CD1c-positive myeloid dendritic cell (primary cell): Measurements from ENCODE around the gene NPIPB6.
"Not testable (repeated sequence)": the region's sequence is repeated elsewhere in the genome, so short reads cannot be mapped to it uniquely, and the experiment has no call there.

Experiments used
- DNase-seq: peaks from one replicate; pipeline ENCODE4 v3.0.0-alpha.2; 2016; ENCODE audit errors: extremely low spot score

Gene NPIPB6

DNA sequence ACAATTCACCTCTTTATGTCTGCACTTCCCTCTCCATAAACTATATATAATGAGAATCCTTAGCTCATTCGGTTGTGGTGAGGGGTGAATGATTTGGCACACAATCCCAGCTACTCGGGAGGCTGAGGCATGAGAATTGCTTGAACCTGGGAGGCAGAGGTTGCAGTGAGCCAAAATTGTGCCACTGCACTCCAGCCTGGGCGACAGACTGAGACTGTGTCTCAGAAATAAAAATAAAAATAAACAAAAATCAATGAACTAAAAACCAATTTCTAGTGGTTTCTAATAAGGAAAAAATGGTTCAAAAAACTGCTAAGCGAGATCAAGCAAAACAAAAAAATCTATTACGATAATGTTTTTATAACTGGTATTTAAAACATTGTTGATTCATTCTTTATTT, at the start of gene NPIPB6:
NPIPB6 (minus strand) TSS at position 101 of the 400 bp plus-strand sequence. CDS start 686 bp downstream, outside the sequence.
- not testable (repeated sequence) for DNase-seq

DNA sequence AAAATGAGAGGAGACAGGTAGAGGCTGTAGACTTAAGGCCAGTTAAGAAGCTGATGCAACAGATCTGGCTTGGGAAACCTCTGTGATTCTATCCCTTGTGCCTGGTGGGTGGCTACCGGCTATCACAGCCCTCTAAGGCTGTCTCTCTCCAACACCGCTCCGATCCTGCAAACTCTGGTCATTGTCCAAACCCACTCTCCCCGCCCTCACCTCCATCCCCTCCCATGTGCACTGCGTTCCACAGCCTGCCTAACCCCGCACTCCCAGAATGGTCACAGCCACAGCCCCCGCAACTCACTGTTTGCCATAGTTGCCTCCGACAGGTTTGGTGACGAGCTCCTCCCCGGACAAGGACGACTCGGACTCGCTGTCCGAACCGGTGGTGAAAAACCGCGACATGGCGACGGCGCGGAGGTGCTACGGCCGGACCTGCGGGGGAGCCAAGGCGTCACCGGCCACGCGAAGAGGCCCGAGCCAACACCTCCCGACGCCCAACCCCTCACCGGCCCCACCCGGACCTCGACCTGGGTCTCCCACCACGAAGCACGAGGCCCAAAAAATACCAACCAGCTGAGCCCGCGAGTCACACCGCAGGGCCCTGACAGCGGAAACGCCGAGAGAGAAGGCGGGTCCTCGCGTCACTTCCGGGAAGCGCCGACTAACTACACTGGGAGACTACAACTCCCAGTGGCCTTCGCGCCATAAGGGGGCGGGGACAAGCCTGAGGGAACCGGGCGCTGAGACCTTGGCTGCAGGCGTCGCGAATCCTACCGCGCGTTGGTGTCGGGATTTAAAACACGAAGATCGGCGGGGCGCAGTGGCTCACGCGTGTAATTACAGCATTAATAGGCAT, 40.1 kb upstream of the NPIPB6 start, which contains the start of gene EIF3CL:
EIF3CL (minus strand) TSS at position 622 of the 853 bp plus-strand sequence; CDS start at position 399, 223 bp downstream.
- DNase-seq: not testable (repeated sequence)

DNA sequence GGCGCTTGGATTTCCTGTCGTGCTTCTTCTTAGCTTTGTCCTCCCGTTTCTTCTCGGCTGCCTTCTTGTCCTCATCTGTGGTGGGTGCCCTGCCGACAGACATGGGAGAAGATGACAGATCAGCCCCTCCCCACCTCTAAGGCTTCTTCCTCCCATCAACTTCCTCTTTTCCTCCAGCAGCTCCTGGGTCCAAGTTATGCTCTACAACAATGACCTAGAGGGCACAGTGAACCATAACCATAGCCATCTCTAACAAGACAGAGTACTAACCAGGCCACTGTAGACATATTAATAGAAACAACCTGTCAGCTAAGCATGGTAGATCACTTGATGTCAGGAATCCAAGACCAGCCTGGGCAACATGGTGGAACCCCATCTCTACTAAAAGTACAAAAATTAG, 28.7 kb upstream of the NPIPB6 start:
- not testable (repeated sequence) for DNase-seq

DNA sequence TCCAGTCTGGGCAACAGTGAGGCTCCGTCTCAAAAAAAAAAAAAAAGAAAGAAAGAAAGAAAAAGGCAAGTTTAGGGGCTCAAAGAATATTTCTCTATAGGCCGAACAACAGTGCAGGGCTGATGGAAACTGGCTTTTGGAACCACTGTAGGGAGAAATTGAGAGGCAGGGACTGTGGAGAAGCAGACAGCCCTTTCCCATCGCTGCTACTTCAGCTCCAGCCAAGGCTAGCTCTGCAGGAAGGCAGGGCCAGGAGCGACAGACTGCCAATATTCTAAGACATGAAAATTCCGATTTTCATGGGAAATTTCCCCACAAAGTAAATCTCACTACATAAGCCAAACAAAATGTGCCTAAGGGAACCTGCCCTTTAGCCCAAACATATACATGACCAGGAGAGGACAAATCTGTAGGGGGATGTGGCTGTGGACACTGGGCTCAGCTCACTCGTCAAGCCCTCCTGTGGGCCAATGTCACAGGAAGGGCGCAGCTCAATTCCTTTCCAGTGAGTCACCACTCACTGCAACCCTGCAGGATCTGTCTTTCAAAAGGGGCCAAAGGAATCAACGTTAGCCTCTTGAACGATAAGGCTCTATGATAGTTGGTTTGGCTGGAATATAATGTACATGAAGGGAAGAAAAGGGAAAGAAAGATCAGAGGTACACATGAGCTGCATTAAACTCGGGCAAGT, 19.0 kb upstream of the NPIPB6 start:
- not testable (repeated sequence) for DNase-seq

DNA sequence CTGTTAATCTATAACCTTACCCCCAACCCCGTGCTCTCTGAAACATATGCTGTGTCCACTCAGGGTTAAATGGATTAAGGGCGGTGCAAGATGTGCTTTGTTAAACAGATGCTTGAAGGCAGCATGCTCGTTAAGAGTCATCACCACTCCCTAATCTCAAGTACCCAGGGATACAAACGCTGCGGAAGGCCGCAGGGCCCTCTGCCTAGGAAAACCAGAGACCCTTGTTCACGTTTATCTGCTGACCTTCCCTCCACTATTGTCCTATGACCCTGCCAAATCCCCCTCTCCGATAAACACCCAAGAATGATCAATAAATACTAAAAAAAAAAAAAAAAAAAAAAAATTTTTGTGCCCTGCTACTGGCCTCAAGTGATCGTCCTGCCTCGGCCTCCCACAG, 14.5 kb upstream of the NPIPB6 start:
- not testable (repeated sequence) for DNase-seq

DNA sequence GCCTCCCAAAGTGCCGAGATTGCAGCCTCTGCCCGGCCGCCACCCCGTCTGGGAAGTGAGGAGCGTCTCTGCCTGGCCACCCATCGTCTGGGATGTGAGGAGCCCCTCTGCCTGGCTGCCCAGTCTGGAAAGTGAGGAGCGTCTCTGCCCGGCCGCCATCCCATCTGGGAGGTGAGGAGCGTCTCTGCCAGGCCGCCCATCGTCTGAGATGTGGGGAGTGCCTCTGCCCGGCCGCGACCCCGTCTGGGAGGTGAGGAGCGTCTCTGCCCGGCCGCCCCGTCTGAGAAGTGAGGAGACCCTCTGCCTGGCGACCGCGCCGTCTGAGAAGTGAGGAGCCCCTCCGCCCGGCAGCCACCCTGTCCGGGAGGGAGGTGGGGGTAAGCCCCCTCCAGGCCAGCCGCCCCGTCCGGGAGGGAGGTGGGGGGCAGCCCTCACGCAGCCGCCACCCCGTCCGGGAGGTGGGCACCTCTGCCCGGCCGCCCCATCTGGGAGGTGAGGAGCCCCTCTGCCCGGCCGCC, 13.9 kb upstream of the NPIPB6 start:
- not testable (repeated sequence) for DNase-seq

DNA sequence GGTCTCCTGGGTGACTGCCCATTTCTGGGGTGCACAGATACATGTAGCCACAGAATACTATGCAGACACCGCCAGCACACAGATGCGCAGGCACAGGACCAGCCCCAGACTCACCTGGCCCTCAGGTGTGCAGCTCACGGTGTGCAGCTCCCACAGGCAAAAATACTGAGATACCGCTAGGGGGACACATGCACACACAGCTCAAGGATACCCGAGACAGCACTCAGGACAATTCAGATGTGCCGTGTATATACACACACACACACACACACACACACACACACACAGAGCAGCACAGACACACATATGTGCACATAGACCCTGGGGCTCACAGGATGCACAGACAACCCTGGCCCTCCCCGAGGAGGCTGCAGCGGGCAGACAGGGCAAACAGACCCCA, 11.8 kb upstream of the NPIPB6 start:
- DNase-seq: not testable (repeated sequence)

DNA sequence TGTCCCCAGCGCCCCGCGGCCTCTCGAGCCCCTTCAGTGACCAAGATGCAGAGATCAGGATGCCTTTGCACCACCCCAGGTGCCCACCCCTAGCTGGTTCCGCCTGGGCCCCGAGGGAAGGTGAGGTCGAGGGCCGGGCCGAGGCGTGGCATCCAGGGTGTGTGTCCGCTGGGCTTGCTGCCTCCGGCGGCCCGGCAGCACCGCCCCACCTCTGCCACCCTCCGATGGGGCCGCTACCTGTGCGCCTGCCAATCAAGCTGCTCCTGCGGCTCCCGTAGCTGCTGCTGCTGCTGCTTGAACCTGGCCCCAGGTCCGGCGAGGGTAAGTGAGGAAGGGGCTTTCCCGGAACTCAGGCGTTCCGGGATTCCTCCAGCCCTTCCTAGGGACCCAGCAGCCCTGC, 11.0 kb upstream of the NPIPB6 start:
- DNase-seq: not testable (repeated sequence)

DNA sequence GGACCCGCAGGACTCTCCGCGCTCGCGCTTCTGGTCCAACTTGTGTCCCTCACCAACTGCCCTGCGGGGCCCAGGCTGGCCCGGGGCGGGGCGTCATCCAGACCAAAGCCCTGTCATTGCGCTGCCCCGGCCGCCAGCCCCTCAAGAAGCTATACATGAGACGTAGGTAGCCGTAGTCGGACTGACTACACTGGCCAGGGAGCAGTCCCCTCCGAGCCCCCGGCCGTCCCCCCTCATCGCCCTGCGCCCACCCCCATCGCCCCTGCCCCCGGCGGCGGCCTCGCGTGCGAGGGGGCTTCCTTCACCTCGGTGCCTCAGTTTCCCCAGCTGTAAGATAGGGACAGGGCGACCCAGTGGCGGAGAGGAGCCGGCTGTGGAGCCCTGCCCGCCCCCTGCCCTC, 4.6 kb upstream of the NPIPB6 start:
- DNase-seq: not testable (repeated sequence)

DNA sequence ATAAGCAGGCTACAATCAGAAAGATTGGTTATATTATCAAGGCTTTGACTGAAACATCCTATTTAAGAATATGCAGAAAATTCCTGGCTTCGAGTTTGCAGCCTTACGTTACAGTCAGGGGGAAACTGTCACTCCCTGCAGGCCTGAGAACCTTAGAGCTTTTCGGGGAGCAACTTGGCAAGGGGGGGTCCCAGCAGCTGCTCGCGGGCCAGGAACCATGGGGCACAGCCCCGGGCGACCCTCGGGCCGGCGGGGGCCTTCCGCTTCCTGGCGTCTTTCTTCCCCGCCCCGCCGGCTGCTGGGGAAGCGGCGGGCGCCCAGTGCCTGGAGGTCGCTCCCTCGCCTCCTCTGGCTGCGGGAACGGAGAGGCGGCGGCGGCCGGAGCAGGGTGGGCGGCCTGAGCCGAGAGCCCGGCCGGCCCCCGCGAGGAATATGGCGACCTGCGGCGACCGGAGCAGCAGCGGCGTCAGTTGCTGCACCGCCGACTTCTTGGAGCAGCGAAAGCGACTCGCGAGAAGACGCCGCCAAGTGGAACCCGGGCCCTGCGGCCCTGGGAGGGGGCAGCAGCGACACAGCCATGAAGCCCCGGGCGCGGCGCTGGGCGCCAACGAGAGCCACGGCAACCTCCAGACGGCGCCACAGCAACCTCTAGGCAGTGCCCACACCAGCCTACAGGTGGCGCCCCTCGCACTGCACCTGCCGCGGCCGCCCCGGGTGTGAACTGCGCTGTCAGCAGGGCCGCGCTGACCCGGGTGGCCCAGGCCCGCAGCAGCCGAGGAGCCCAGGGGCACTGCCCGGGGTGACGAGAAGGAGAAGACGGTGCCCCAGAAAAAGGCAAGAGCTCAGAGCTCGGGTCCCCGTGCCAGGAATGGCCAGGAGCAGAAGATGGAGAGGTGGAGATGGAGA, 1.2 kb upstream of the NPIPB6 start:
- DNase-seq: not testable (repeated sequence)

DNA sequence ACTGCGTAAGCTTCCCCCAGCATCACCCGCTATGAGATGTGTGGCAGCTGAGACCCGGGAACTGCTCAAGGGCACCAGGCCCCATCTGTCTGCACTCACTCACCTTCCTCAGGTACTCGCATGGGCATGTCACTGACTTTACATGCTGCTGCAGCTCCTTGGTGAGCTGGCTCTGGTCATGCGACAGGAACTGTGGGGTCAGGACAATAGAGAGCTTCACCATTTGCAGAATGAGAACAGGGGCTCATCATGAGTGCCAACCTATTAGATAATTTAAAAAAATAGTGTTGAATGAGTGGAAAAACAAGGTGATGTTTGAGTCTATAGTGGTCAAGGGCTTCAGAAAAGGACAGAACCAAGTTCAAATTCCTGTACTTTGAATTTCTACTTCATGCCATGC, 708 bp downstream of the NPIPB6 start:
- not testable (repeated sequence) for DNase-seq

DNA sequence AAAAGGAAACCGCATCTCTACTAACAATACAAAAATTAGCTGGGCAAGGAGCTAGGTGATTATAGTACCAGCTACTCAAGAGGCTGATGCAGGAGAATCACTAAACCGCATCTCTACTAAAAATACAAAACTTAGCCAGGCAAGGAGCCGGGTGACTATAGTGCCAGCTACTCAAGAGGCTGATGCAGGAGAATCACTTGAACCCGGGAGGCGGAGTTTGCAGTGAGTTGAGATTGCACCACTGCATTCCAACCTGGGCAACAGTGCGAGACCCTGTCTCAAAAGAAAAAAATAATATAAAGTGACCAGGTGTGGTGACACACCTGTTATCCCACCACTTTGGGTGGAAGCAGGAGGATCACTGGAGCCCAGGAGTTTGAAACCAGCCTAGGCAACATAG, 25.1 kb downstream of the NPIPB6 start:
- DNase-seq: not testable (repeated sequence)

DNA sequence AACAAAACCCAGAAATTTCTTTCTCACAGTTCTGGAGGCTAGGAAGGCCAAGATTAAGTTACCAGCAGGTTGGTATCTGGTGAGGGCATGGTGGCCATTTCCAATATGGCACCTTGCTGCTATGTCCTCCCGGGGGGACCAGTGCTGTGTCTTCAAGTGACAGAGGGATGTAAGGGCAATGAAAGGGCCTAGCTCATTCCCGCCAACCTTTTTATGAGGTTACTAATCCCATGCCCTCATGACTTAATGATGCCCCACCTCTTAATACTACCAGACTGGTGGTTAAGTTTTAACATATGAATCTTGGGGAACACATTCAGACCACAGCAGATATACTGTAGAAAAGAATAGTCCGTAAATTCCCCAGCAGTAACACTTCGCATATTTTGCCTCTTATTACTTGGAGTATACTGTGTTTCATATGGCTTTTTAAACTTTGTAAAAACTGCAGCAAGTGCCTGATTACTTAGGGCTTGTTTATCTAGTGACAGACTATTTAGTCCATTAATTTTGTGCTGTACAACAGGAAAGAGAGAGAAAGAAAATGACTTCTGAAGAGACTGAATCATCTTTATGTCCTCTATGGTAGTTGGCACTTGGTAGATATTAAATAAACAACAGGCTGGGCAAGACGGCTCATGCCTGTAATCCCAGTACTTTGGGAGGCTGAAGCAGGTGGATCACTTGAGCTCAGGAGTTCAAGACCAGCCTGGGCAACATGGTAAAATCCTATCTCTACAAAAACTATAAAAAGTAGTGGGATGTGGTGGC, 26.2 kb downstream of the NPIPB6 start:
- DNase-seq: not testable (repeated sequence)

DNA sequence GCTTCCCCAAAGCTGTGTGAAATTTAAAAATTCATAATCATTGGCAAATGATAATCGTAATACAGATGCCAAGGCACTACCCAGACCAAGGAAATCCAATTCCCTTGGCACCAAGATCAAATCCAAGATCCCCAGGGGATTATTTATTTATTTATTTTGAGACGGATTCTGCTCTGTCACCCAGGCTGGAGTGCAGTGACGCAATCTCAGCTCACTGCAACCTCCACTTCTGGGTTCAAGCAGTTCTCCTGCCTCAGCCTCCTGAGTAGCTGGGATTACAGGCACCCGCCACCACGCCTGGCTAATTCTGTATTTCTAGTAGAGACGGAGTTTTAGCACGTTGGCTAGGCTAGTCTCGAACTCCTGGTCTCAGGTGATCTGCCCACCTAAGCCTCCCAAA, 27.6 kb downstream of the NPIPB6 start:
- DNase-seq: not testable (repeated sequence)

DNA sequence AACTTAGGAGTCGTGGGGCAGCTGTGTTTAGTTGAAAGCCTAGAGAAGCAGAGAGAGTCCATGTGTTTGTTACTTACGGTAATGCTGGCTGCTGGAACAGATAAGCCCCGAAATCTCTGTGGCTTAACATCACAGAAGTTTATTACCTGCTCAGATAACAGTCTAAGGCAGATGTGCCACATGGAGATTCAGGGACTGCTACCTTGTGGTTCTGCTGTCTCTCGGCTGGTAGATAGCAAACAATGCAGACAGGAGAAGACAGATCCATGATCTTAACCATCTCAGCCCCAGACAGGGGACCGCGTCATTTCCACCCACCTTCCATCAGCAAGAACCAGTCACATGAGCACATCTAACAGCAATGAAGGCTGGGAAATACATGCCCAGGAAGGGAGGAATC, 30.7 kb downstream of the NPIPB6 start:
- not testable (repeated sequence) for DNase-seq

DNA sequence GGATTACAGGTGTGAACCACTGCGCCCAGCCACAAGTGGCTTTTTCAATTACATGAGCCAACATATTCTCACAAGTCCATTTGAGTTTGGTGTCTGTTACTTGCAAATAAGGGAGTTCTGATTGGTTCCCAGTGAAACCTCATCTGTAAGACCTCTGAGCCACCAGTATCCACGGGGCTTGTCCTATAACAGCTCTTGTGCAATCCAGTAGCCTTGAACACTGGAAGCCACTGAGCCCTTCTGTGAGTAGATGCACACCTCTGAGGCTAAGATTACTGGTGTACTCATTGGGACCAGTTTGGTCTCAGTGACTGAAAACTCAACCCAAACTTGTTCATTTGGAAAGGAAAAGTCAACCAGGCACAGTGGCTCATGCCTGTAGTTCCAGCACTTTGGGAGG, 32.3 kb downstream of the NPIPB6 start:
- not testable (repeated sequence) for DNase-seq

DNA sequence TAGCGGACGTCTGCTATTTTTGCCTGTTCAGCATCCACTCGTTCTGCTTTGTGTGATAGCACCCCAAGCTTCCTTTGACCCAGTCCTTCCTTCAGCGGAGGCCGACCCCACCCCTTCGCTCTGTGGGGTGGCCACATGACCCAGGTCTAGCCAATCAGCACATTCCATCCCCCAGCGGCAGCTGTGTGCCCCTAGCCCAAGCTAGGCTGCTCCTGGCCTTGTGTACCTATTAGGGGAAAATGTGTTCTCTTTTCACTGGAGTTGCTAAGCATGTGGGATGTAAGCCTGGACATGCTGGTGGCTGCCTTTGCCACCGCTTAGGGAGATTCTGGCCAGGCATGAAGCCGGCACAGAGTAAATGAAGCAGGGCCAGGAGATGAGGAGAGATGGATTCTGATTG, 33.1 kb downstream of the NPIPB6 start:
- DNase-seq: not testable (repeated sequence)

DNA sequence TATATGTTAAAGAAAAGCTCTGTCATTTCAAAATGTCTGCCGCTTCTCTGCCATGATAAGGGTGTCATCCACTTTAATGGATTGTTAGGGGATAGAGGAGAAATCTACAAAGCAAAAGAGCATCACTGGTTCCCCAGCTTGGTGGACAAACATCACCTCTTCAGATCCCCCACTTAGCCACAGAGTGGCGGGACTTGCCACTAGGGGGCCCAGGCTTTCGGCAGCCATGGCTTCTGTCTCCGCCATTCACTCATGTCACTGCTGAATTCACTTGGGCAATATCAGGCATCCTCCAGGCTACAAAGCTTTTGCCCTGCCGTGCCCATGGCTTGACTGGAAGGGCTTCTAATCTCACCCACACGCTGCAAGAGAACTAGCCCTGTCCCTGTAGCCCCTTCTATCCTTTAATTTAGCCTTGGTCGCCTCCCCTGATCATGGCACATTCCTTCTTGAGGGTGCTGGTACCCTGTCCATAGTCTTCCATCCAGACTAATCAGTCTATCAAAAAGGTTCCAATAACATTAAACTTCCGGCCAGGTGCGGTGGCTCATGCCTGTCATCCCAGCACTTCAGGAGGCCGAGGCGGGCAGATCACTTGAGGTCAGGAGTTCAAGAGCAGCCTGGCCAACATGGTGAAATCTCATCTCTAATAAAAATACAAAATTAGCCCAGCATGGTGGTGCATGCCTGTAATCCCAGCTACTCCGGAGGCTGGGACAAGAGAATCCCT, 36.3 kb downstream of the NPIPB6 start:
- peak; percentile 72 for DNase-seq

DNA sequence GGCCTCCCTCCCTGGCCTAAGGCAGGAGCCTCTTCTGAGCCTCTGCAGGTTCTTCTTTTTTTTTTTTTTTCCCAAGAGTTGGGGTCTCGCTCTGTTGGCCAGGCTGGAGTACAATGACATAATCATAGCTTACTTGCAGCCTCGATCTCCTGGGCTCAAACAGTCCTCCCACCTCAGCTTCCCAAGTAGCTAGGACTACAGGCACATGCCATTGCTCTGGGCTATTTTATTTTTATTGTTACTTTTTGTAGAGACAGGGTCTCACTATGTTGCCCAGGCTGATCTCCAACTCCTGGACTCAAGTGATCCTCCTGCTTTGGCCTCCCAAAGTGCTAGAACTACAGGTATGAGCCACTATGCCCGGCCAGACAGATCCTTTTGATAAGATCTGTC, 38.4 kb downstream of the NPIPB6 start:
- no peak for DNase-seq
